Mesendoderm (in vitro differentiated cells): ENCODE results near the gene GPHA2.
A peak's percentile ranks its signal among the peaks of the same experiment; 100 is the strongest.

ENCODE experiments used
- DNase-seq: peaks from one replicate; pipeline ENCODE4 v3.0.0; 2013
- H2AK5ac ChIP-seq: 2 replicates; pipeline ENCODE4 v1.6.1; 2013; ENCODE audit warnings: low read length, inconsistent platforms
- H2BK120ac ChIP-seq: 2 replicates; pipeline ENCODE4 v1.6.1; 2013; ENCODE audit warnings: low read depth, mild to moderate bottlenecking, low read length, moderate library complexity, mixed read lengths
- H2BK15ac ChIP-seq: replicated peaks from 2 replicates; pipeline ENCODE4 v1.6.1; 2013; ENCODE audit warnings: low read depth, mild to moderate bottlenecking, moderate library complexity
- H2BK5ac ChIP-seq: 2 replicates; pipeline ENCODE4 v1.6.1; 2013; ENCODE audit warnings: low read length, inconsistent platforms
- H3K18ac ChIP-seq: 2 replicates; pipeline ENCODE4 v1.6.1; 2013; ENCODE audit warnings: mild to moderate bottlenecking, low read length, mixed read lengths
- H3K23ac ChIP-seq: one replicate; pipeline ENCODE4 v1.6.1; 2013; ENCODE audit warnings: low read length
- H3K27ac ChIP-seq: 2 replicates; pipeline ENCODE4 v1.5.1; 2013; ENCODE audit warnings: low read depth, mild to moderate bottlenecking, inconsistent platforms, low read length, moderate library complexity
- H3K27me3 ChIP-seq: 2 replicates; pipeline ENCODE4 v1.6.1; 2013; ENCODE audit warnings: low read length, control low read depth, mild to moderate bottlenecking, inconsistent platforms; ENCODE audit not compliant: insufficient read depth, poor library complexity
- H3K36me3 ChIP-seq: 2 replicates; pipeline ENCODE4 v1.6.1; 2013; ENCODE audit warnings: low read length, inconsistent platforms; ENCODE audit not compliant: control insufficient read depth, insufficient read depth
- H3K4ac ChIP-seq: one replicate; pipeline ENCODE4 v1.6.1; 2013; ENCODE audit warnings: low read depth, mild to moderate bottlenecking, low read length, moderate library complexity
- H3K4me1 ChIP-seq: 2 replicates; pipeline ENCODE4 v1.6.1; 2013; ENCODE audit warnings: low read depth, low read length, inconsistent platforms; ENCODE audit not compliant: control insufficient read depth
- H3K4me2 ChIP-seq: 2 replicates; pipeline ENCODE4 v1.6.1; 2013; ENCODE audit warnings: low read length
- H3K4me3 ChIP-seq: 2 replicates; pipeline ENCODE4 v1.5.1; 2013; ENCODE audit warnings: mild to moderate bottlenecking, low read length
- H3K56ac ChIP-seq: one replicate; pipeline ENCODE4 v1.6.1; 2013; ENCODE audit warnings: low read length
- H3K79me1 ChIP-seq: 2 replicates; pipeline ENCODE4 v1.6.1; 2013; ENCODE audit warnings: low read length, inconsistent platforms
- H3K79me2 ChIP-seq: 2 replicates; pipeline ENCODE4 v1.6.1; 2013; ENCODE audit warnings: mild to moderate bottlenecking, low read length; ENCODE audit not compliant: control insufficient read depth, insufficient read depth
- H3K9ac ChIP-seq: 2 replicates; pipeline ENCODE4 v1.6.1; 2013; ENCODE audit warnings: low read length, inconsistent platforms
- H4K5ac ChIP-seq: one replicate; pipeline ENCODE4 v1.6.1; 2013; ENCODE audit warnings: low read length
- H4K8ac ChIP-seq: one replicate; pipeline ENCODE4 v1.6.1; 2013; ENCODE audit warnings: low read depth, mild to moderate bottlenecking, control low read depth, low read length, moderate library complexity
- WGBS: extraction: QIAGEN DNeasy Blood & Tissue Kit; methylation state at CpG from one replicate; pipeline ENCODE4 v1.1.7; 2013; ENCODE audit warnings: low lambda C conversion rate, missing lambda C conversion rate; ENCODE audit not compliant: insufficient coverage; ENCODE audit errors: extremely low coverage; 5-methylcytosine and 5-hydroxymethylcytosine counted together

Gene GPHA2

GRCh38 chr11:64954201-64954600 lies 18.5 kb upstream of the GPHA2 start:
- H3K9ac ChIP-seq, result no peak overlapping the region

DNA sequence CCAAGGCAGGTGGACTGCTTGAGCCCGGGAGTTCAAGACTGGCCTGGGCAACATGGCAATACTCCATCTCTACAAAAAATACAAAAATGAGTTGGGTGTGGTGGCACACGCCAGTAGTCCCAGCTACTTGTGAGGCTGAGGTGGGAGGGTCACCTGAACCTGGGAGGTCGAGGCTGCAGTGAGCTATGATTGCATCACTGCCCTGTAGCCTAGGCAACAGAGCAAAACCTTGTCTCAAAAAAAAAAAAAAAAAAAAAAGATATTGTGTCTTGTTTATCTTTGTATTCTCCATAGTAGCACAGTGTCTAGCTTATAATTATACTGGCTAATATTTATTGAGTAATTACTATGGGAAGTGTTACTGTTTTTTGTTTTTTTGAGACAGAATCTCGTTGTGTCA lies 15.8 kb upstream of the GPHA2 start:
- no peak overlapping the region for H3K56ac ChIP-seq
- H2BK15ac ChIP-seq, result no peak overlapping the region
- no peak overlapping the region for H3K9ac ChIP-seq
- WGBS, result no CpG with 5 or more reads among the region's 4 CpGs
- H2AK5ac ChIP-seq, result no peak overlapping the region
- H3K18ac ChIP-seq, result no peak overlapping the region
- H3K4ac ChIP-seq, result no peak overlapping the region
- no peaks in the 10 kb centered on the region for H3K27me3 ChIP-seq
- H3K79me1 ChIP-seq, result no peaks in the 10 kb centered on the region
- H3K4me2 ChIP-seq, result no peak overlapping the region
- H3K4me3 ChIP-seq, result no peak overlapping the region
- H3K79me2 ChIP-seq, result no peaks in the 10 kb centered on the region
- no peak overlapping the region for H2BK5ac ChIP-seq
- H3K27ac ChIP-seq, result no peak overlapping the region
- no peaks in the 10 kb centered on the region for H3K36me3 ChIP-seq
- H3K4me1 ChIP-seq, result no peaks in the 10 kb centered on the region
- H4K8ac ChIP-seq, result no peak overlapping the region
- DNase-seq, result no peak
- H3K23ac ChIP-seq, result no peak overlapping the region
- no peak overlapping the region for H2BK120ac ChIP-seq
- H4K5ac ChIP-seq, result no peak overlapping the region

More at GRCh38 chr11:64954201-64954600, 18.5 kb upstream of the GPHA2 start:
- Histone ChIP-seq H2BK120ac (no peak overlapping the region), H2BK5ac (no peak overlapping the region), H4K8ac (no peak overlapping the region), H2BK15ac (no peak overlapping the region), H2AK5ac (no peak overlapping the region), H3K79me2 (no peaks in the 10 kb centered on the region), H3K79me1 (no peaks in the 10 kb centered on the region), H3K27me3 (no peaks in the 10 kb centered on the region), H3K36me3 (no peaks in the 10 kb centered on the region), H3K4me3 (no peak overlapping the region), H3K56ac (no peak overlapping the region), H3K4me1 (no peaks in the 10 kb centered on the region), H3K27ac (no peak overlapping the region), H3K23ac (no peak overlapping the region), H3K4me2 (no peak overlapping the region), H4K5ac (no peak overlapping the region), H3K4ac (no peak overlapping the region), H3K18ac (no peak overlapping the region)
- DNase-seq, result no peak
- WGBS, result no CpG with 5 or more reads among the region's 5 CpGs

DNA sequence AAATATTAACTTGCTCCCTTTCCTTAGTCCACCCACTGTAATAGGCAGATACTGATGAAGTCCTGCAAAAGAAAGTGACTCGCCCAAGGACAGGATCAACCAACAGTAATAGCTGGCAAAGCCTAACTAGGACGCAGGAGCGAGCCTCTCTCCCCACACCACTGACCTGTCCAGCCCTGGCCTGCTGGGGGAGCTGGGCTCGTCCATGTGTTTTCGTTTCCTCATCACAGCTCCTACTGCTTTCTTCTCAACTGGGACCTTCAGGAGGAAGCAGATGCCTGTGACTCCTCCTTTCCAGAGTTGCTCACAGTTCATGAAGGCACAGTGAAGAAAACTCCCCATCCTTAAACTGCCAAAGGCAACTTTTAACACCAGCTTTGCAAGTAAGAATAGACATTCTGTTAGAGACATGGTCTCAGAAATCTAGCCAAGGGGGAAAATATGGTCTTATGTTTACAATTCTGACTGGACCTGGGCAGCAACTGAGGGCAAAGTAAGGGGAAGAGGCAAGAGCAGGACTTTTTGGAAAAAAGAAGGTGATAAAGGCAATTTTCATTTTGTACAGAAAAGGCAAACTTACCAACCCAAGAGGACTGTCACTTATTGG lies 11.6 kb upstream of the GPHA2 start:
- Histone ChIP-seq H3K4me1 (no peaks in the 10 kb centered on the region), H3K18ac (no peak overlapping the region), H3K4me3 (no peak overlapping the region), H3K79me1 (no peaks in the 10 kb centered on the region), H3K9ac (no peak overlapping the region), H3K27me3 (no peaks in the 10 kb centered on the region), H3K27ac (no peak overlapping the region), H2BK5ac (no peak overlapping the region), H2AK5ac (no peak overlapping the region), H3K4ac (no peak overlapping the region), H3K79me2 (no peaks in the 10 kb centered on the region), H3K23ac (no peak overlapping the region), H4K5ac (no peak overlapping the region), H2BK120ac (no peak overlapping the region), H3K56ac (no peak overlapping the region), H3K36me3 (no peaks in the 10 kb centered on the region), H4K8ac (no peak overlapping the region), H2BK15ac (no peak overlapping the region), H3K4me2 (no peak overlapping the region)
- no peak for DNase-seq
- no CpG with 5 or more reads among the region's 5 CpGs for WGBS

GRCh38 chr11:64936539-64936938 lies 846 bp upstream of the GPHA2 start:
- Histone ChIP-seq H3K4me3 (no peak overlapping the region), H3K79me1 (no peaks in the 10 kb centered on the region), H3K4me1 (peaks cover 5% of the 10 kb centered on the region), H3K23ac (no peak overlapping the region), H3K4ac (no peak overlapping the region), H4K5ac (no peak overlapping the region), H3K79me2 (no peaks in the 10 kb centered on the region), H3K4me2 (no peak overlapping the region), H4K8ac (no peak overlapping the region), H2BK5ac (no peak overlapping the region), H3K27ac (no peak overlapping the region), H3K18ac (no peak overlapping the region), H3K27me3 (no peaks in the 10 kb centered on the region), H3K36me3 (no peaks in the 10 kb centered on the region), H3K9ac (no peak overlapping the region), H2BK15ac (no peak overlapping the region), H2AK5ac (no peak overlapping the region), H2BK120ac (no peak overlapping the region), H3K56ac (no peak overlapping the region)
- DNase-seq, result no peak
- WGBS, result no CpG with 5 or more reads among the region's 4 CpGs

DNA sequence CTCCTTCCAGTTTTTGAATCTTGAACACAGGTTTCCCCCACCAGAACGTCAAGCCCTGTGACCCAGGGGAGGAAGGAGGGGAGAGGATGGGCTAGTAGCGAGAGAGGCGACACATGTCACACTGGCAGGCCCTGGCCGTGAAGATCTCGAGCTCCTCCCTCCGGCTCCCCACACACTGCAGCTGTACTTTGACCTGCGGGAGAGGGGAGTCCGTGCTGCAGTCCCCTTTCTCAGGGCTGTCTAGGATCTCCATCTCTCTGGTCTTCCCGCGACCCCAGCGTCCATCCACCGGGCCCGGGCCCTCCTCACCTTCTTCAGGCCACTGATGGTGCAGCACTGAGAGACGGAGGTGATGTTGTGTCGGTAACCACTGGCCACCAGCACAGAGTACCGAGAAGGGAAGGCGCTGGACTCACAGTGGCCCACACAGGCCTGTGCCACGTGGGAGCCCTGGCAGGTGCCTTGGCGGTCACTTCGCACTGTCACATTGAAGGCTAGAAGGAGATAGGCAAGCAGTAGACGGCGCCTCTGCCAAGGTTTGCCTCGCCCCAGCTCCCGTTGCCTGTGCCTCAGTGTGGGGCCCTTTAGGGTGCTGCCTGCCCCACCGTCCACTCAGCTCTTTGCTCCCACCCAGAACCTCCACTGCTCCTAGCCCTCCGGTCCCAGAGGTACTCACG lies 873 bp downstream of the GPHA2 start:
- Histone ChIP-seq H3K79me1 (no peaks in the 10 kb centered on the region), H3K27me3 (no peaks in the 10 kb centered on the region), H3K36me3 (no peaks in the 10 kb centered on the region), H2BK5ac (no peak overlapping the region), H3K4ac (no peak overlapping the region), H2AK5ac (no peak overlapping the region), H2BK120ac (no peak overlapping the region), H3K18ac (no peak overlapping the region), H3K23ac (no peak overlapping the region), H2BK15ac (no peak overlapping the region), H4K8ac (no peak overlapping the region), H3K27ac (no peak overlapping the region), H3K9ac (no peak overlapping the region), H3K79me2 (no peaks in the 10 kb centered on the region), H4K5ac (no peak overlapping the region), H3K4me1 (peaks cover 5% of the 10 kb centered on the region), H3K4me3 (no peak overlapping the region), H3K56ac (peak overlapping the region; percentile 74), H3K4me2 (no peak overlapping the region)
- no peak for DNase-seq
- no CpG with 5 or more reads among the region's 27 CpGs for WGBS
